ENCODE results near the gene CHPT1. TPM values are rescaled to one million over a fixed set of nuclear protein-coding genes. Genes with fewer than 3 reads are reported as not detected.

Gene CHPT1
- total and polyA plus RNA-seq, 9 of the 15 experiments (the other 6 are each of a cell fraction or from before 2014, with no cell fraction given): 15.3 to 210 (median 91.9) TPM

DNA sequence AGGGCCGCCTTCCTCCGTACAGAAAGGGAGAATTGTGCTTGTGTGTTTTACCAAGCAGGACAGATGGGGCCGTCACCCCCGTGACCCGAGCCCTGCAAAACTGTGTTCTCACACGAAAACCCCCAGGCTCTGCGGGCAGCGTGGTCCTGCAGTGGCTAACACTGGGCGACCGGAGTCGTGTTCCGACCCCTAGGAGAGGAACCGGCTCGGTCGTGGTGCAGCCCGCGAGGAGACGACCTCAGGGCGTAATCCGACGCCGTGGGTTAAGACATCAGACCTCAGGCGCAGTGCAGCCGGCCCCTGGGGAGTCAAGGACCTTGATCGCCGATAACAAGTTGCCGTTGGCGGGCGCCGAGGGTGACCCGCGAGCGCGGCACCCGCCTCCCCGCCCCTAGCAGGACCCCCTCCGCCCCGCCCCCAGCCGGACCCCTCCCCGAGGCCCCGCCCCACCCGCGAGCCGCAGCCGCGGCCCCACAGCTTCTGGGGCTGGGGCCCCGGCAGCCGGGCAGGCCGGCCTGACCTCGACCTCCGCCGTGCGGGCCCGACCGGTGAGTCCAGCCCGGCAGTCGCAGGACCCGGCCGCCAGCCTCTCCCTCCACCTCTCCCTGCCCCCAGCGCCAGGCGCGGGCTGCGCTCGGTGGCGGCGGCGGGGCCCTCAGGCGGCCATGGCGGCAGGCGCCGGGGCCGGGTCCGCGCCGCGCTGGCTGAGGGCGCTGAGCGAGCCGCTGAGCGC lies at the start of gene CHPT1 (continued):
- TF ChIP-seq SAFB2 (IDR thresholded peaks at IDR 0.05; ENCODE audit: borderline replicate concordance, low read depth, low read length, severe bottlenecking): no peak
- TF ChIP-seq OTX1 (CRISPR knock-in tag; IDR thresholded peaks at IDR 0.05): 0 out of 2 replicates have a peak, but pooled peaks have one; percentile 21
- no peak for TF ChIP-seq ZNF655 (CRISPR knock-in tag; IDR thresholded peaks at IDR 0.05)
- no peak for TF ChIP-seq ERF (CRISPR knock-in tag; IDR thresholded peaks at IDR 0.05)
- TF ChIP-seq VEZF1 (CRISPR knock-in tag; IDR thresholded peaks at IDR 0.05): peak; percentile 78
- TF ChIP-seq STAT5B (CRISPR knock-in tag; IDR thresholded peaks at IDR 0.05): no peak
- no peak for TF ChIP-seq ZNF589 (CRISPR knock-in tag; IDR thresholded peaks at IDR 0.05; ENCODE audit: low read depth)
- TF ChIP-seq BRF2 (IDR thresholded peaks at IDR 0.05; ENCODE audit: borderline replicate concordance, insufficient read depth, insufficient read length): no peak
- TF ChIP-seq ZNF134 (CRISPR knock-in tag; conservative IDR thresholded peaks at IDR 0.05): no peak
- TF ChIP-seq ZNF165 (CRISPR knock-in tag; IDR thresholded peaks at IDR 0.05; ENCODE audit: borderline replicate concordance): no peak
- 0 out of 2 replicates have a peak, but pooled peaks have one; percentile 44 for TF ChIP-seq SMAD3 (CRISPR knock-in tag; conservative IDR thresholded peaks at IDR 0.05)
- no peak for TF ChIP-seq LEF1 (IDR thresholded peaks at IDR 0.05)
- TF ChIP-seq DIDO1 (tag; IDR thresholded peaks at IDR 0.05; ENCODE audit: low read depth): no peak
- no peak for TF ChIP-seq NR3C1 (CRISPR knock-in tag; IDR thresholded peaks at IDR 0.05)
- peak; percentile 61 for TF ChIP-seq CREM (IDR thresholded peaks at IDR 0.05; ENCODE audit: low read depth)
- TF ChIP-seq CEBPG (CRISPR knock-in tag; IDR thresholded peaks at IDR 0.05): no peak
- TF ChIP-seq CEBPG (tag; conservative IDR thresholded peaks at IDR 0.05 in 1 of 2, IDR thresholded peaks at IDR 0.05 in 1 of 2): no peak
- 0 out of 2 replicates have a peak, but pooled peaks have one; percentile 8 for TF ChIP-seq FOXP1 (CRISPR knock-in tag; IDR thresholded peaks at IDR 0.05)
- TF ChIP-seq KLF16 (IDR thresholded peaks at IDR 0.05): no peak
- TF ChIP-seq, protein P1, sequence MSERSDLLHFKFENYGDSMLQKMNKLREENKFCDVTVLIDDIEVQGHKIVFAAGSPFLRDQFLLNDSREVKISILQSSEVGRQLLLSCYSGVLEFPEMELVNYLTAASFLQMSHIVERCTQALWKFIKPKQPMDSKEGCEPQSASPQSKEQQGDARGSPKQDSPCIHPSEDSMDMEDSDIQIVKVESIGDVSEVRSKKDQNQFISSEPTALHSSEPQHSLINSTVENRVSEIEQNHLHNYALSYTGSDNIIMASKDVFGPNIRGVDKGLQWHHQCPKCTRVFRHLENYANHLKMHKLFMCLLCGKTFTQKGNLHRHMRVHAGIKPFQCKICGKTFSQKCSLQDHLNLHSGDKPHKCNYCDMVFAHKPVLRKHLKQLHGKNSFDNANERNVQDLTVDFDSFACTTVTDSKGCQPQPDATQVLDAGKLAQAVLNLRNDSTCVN (CRISPR knock-in tag; IDR thresholded peaks at IDR 0.05): no peak
- TF ChIP-seq SMAD1 (IDR thresholded peaks at IDR 0.05; ENCODE audit: low read depth, low read length, partially characterized antibody): no peak
- no peak for TF ChIP-seq ZNF778 (CRISPR knock-in tag; IDR thresholded peaks at IDR 0.05)
- TF ChIP-seq ZBTB7A (IDR thresholded peaks at IDR 0.05; ENCODE audit: borderline replicate concordance, control insufficient read depth, low read depth, low read length): peak; percentile 88
- TF ChIP-seq SP1 (CRISPR knock-in tag; IDR thresholded peaks at IDR 0.05): peak; percentile 66; the same call in 1 of the 2 replicates

Measured in K562 (cell line).